ENCODE data around the gene OR5AU1.
"Not testable (repeated sequence)": the region's sequence is repeated elsewhere in the genome, so short reads cannot be mapped to it uniquely, and the experiment has no call there.

The OR5AU1 gene

GRCh38 chr14:21171128-21171527, 15.3 kb upstream of the OR5AU1 start:
- DNase-seq (ENCODE audit: low spot score) = no peak

GRCh38 chr14:21169573-21169972, 13.7 kb upstream of the OR5AU1 start:
- no peak for DNase-seq (ENCODE audit: low spot score)

- no peak for DNase-seq (ENCODE audit: low spot score)
Measured at GRCh38 chr14:21168055-21168454, 12.2 kb upstream of the OR5AU1 start.

GRCh38 chr14:21165670-21166069, 9.8 kb upstream of the OR5AU1 start:
- not testable (repeated sequence) for DNase-seq (ENCODE audit: low spot score)

GRCh38 chr14:21165002-21165605, 9.2 kb upstream of the OR5AU1 start:
- not testable (repeated sequence) for DNase-seq (ENCODE audit: low spot score)

- DNase-seq (ENCODE audit: low spot score) = no peak
Measured at GRCh38 chr14:21163871-21164291, 8.0 kb upstream of the OR5AU1 start.

- DNase-seq (ENCODE audit: low spot score) = no peak
Measured at GRCh38 chr14:21162081-21162480, 6.2 kb upstream of the OR5AU1 start.

- DNase-seq (ENCODE audit: low spot score) = no peak
Measured at GRCh38 chr14:21160061-21160610, 4.3 kb upstream of the OR5AU1 start.

GRCh38 chr14:21158175-21158574, 2.3 kb upstream of the OR5AU1 start:
- not testable (repeated sequence) for DNase-seq (ENCODE audit: low spot score)

- no peak for DNase-seq (ENCODE audit: low spot score)
Measured at GRCh38 chr14:21149641-21150367, 6.1 kb downstream of the OR5AU1 start.

- no peak for DNase-seq (ENCODE audit: low spot score)
Measured at GRCh38 chr14:21145437-21145836, 10.4 kb downstream of the OR5AU1 start.

GRCh38 chr14:21142357-21142756, 13.5 kb downstream of the OR5AU1 start:
- no peak for DNase-seq (ENCODE audit: low spot score)

- DNase-seq (ENCODE audit: low spot score) = no peak
Measured at GRCh38 chr14:21136024-21136423, 19.8 kb downstream of the OR5AU1 start.

- DNase-seq (ENCODE audit: low spot score) = no peak
Measured at GRCh38 chr14:21133901-21134300, 22.0 kb downstream of the OR5AU1 start.

GRCh38 chr14:21123429-21123828, 32.4 kb downstream of the OR5AU1 start:
- DNase-seq (ENCODE audit: low spot score) = no peak

GRCh38 chr14:21121122-21121521, 34.7 kb downstream of the OR5AU1 start:
- DNase-seq (ENCODE audit: low spot score) = no peak

- DNase-seq (ENCODE audit: low spot score) = no peak
Measured at GRCh38 chr14:21120686-21121085, 35.2 kb downstream of the OR5AU1 start.

GRCh38 chr14:21118933-21119332, 36.9 kb downstream of the OR5AU1 start:
- no peak for DNase-seq (ENCODE audit: low spot score)

GRCh38 chr14:21113369-21113768, 42.5 kb downstream of the OR5AU1 start:
- DNase-seq (ENCODE audit: low spot score) = no peak

- DNase-seq (ENCODE audit: low spot score) = no peak
Measured at GRCh38 chr14:21112255-21112654, 43.6 kb downstream of the OR5AU1 start.

GRCh38 chr14:21109377-21110138, 46.3 kb downstream of the OR5AU1 start:
- no peak for DNase-seq (ENCODE audit: low spot score)

- no peak for DNase-seq (ENCODE audit: low spot score)
Measured at GRCh38 chr14:21108791-21109190, 47.1 kb downstream of the OR5AU1 start.

All from Ammon's horn (tissue), 1 donor.